IMR-90 (cell line): ENCODE measurements around the gene COL24A1.

Experiments used
- BHLHE40 ChIP-seq: fragments of 150-350 bp; IDR thresholded peaks from 2 replicates; pipeline ENCODE4 v1.6.1; 2016; ENCODE audit warnings: mild to moderate bottlenecking, low read depth, low read length
- CTCF ChIP-seq: conservative IDR thresholded peaks from 2 replicates; pipeline ENCODE4 v1.5.1; 2012; ENCODE audit warnings: mild to moderate bottlenecking, low read depth, low read length, improper control_type of control experiment
- MAFK ChIP-seq: IDR thresholded peaks from 2 replicates; pipeline ENCODE4 v1.6.1; 2012; ENCODE audit warnings: low read depth, low read length, improper control_type of control experiment
- MAZ ChIP-seq: IDR thresholded peaks from 2 replicates; pipeline ENCODE4 v1.6.1; 2012; ENCODE audit warnings: low read depth, mild to moderate bottlenecking, low read length, improper control_type of control experiment, moderate library complexity, borderline replicate concordance
- MXI1 ChIP-seq: IDR thresholded peaks from 2 replicates; pipeline ENCODE4 v1.6.1; 2012; ENCODE audit warnings: low read depth, mild to moderate bottlenecking, low read length, moderate library complexity, borderline replicate concordance
- NFE2L2 ChIP-seq: fragments of 150-350 bp; IDR thresholded peaks from 2 replicates; pipeline ENCODE4 v1.6.1; 2016; ENCODE audit warnings: low read depth, mild to moderate bottlenecking, low read length
- POLR2A ChIP-seq: IDR thresholded peaks from 2 replicates; pipeline ENCODE4 v1.6.1; 2012; ENCODE audit warnings: mild to moderate bottlenecking, low read depth, low read length
- RAD21 ChIP-seq: IDR thresholded peaks from 2 replicates; pipeline ENCODE4 v1.6.1; 2012; ENCODE audit warnings: low read length, improper control_type of control experiment
- RCOR1 ChIP-seq: IDR thresholded peaks from 2 replicates; pipeline ENCODE4 v1.6.1; 2012; ENCODE audit warnings: mild to moderate bottlenecking, low read length, improper control_type of control experiment; ENCODE audit not compliant: insufficient replicate concordance
- RFX5 ChIP-seq: IDR thresholded peaks from 2 replicates; pipeline ENCODE4 v1.8.0; 2012; ENCODE audit warnings: low read depth, mild to moderate bottlenecking, low read length, moderate library complexity
- SMC3 ChIP-seq: fragments of 150-350 bp; IDR thresholded peaks from 2 replicates; pipeline ENCODE4 v1.6.1; 2016; ENCODE audit warnings: low read depth, mild to moderate bottlenecking, antibody characterized with exemption, low read length, moderate library complexity
- USF2 ChIP-seq: fragments of 150-350 bp; IDR thresholded peaks from 2 replicates; pipeline ENCODE4 v1.6.1; 2017; ENCODE audit warnings: mild to moderate bottlenecking, antibody characterized with exemption, low read length, low read depth
- TF ChIP-seq, protein P1 (sequence below): fragments of 150-350 bp; IDR thresholded peaks from 2 replicates; pipeline ENCODE4 v1.6.1; 2016; ENCODE audit warnings: low read depth, mild to moderate bottlenecking, low read length, moderate library complexity, borderline replicate concordance

DNA sequence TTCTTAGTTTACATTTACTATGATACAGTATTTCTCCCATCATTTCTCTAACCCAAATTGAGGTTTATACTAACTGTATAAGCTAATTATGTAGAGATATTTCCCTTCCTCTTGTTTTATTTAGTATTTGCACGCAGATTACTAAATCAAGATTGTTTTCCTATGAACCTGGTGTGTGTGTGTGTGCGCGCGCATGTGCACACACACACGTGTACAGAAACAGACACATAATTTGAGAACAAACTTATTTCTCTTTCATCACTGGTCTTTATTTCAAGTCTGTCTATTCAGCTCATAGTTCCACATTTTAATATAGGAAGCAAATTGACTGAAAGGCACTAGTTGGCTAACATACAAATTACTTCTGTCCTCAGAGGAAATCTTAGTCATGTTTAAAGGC lies 19.7 kb upstream of the COL24A1 start:
- TF ChIP-seq MAFK = no peak
- TF ChIP-seq CTCF = no peak
- TF ChIP-seq USF2 = no peak
- no peak for TF ChIP-seq POLR2A
- TF ChIP-seq RAD21 = no peak
- TF ChIP-seq, protein P1, sequence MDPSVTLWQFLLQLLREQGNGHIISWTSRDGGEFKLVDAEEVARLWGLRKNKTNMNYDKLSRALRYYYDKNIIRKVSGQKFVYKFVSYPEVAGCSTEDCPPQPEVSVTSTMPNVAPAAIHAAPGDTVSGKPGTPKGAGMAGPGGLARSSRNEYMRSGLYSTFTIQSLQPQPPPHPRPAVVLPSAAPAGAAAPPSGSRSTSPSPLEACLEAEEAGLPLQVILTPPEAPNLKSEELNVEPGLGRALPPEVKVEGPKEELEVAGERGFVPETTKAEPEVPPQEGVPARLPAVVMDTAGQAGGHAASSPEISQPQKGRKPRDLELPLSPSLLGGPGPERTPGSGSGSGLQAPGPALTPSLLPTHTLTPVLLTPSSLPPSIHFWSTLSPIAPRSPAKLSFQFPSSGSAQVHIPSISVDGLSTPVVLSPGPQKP = no peak
- no peak for TF ChIP-seq BHLHE40
- no peak for TF ChIP-seq RCOR1
- TF ChIP-seq NFE2L2 = no peak
- no peak for TF ChIP-seq SMC3
- no peak for TF ChIP-seq MAZ
- TF ChIP-seq MXI1 = no peak
- TF ChIP-seq RFX5 = no peak
